CD8-positive, alpha-beta memory T cell (primary cell): ENCODE results near the gene CLTRN. TPM values are rescaled to one million over a fixed set of nuclear protein-coding genes. Genes with fewer than 3 reads are reported as not detected.
A peak's percentile ranks its signal among the peaks of the same experiment; 100 is the strongest.
"Not testable (repeated sequence)": the region's sequence is repeated elsewhere in the genome, so short reads cannot be mapped to it uniquely, and the experiment has no call there.

Source experiments
- CTCF ChIA-PET: fragments of 350-600 bp; sonication (Branson Sonifier 250); formaldehyde crosslinking; loops from one replicate; lab custom pipeline; 2021; ENCODE audit warnings: antibody characterized with exemption; lab: Charles Lee
- POLR2A ChIA-PET: fragments of 350-600 bp; sonication (Branson Sonifier 250); formaldehyde crosslinking; loops from one replicate; lab custom pipeline; 2021; ENCODE audit warnings: antibody characterized with exemption; lab: Charles Lee
- DNase-seq, 5 donors: peaks; one replicate each; pipeline versions ENCODE4 v3.0.0 to v3.0.0-alpha.2; 2020 to 2022; ENCODE audit warnings: mixed read lengths in 1 of 5
- H3K27ac ChIP-seq: one replicate; pipeline ENCODE4 v1.7.0; 2013; ENCODE audit warnings: low read depth, mild to moderate bottlenecking, low read length, moderate library complexity
- H3K27me3 ChIP-seq: 2 replicates; pipeline ENCODE4 v1.7.0; 2013; ENCODE audit warnings: low read length, mild to moderate bottlenecking; ENCODE audit not compliant: insufficient read depth, poor library complexity, severe bottlenecking
- H3K36me3 ChIP-seq: 2 replicates; pipeline ENCODE4 v1.7.0; 2013; ENCODE audit warnings: mild to moderate bottlenecking, low read length, moderate library complexity; ENCODE audit not compliant: insufficient read depth
- H3K4me1 ChIP-seq: 2 replicates; pipeline ENCODE4 v1.7.0; 2013; ENCODE audit warnings: mild to moderate bottlenecking, low read length, moderate library complexity; ENCODE audit not compliant: insufficient read depth
- H3K4me3 ChIP-seq: 2 replicates; pipeline ENCODE4 v1.7.0; 2013; ENCODE audit warnings: mild to moderate bottlenecking, low read length
- H3K9me3 ChIP-seq: 2 replicates; pipeline ENCODE4 v1.7.0; 2013; ENCODE audit warnings: mild to moderate bottlenecking, low read length
- H3K27ac Mint-ChIP-seq, 8 donors: one replicate each; pipeline ENCODE4 v1.8.0; 2020 to 2021; ENCODE audit warnings: mixed read lengths in 8 of 8, mild to moderate bottlenecking in 6 of 8, inconsistent platforms in 3 of 8, moderate library complexity in 3 of 8
- H3K27me3 Mint-ChIP-seq, 2 donors: one replicate each; pipeline ENCODE4 v1.8.0; 2020 to 2021; ENCODE audit warnings: mixed read lengths in 2 of 2, mild to moderate bottlenecking in 1 of 2, moderate library complexity in 1 of 2
- H3K36me3 Mint-ChIP-seq, 3 donors: one replicate each; pipeline ENCODE4 v1.8.0; 2020 to 2021; ENCODE audit warnings: mixed read lengths in 3 of 3, inconsistent platforms in 1 of 3, mild to moderate bottlenecking in 1 of 3
- H3K4me1 Mint-ChIP-seq, 3 donors: one replicate each; pipeline ENCODE4 v1.8.0; 2020 to 2021; ENCODE audit warnings: mixed read lengths in 3 of 3, inconsistent platforms in 1 of 3, mild to moderate bottlenecking in 1 of 3
- H3K4me3 Mint-ChIP-seq, 7 donors: one replicate each; pipeline ENCODE4 v1.8.0; 2020 to 2021; ENCODE audit warnings: mixed read lengths in 7 of 7, mild to moderate bottlenecking in 6 of 7, moderate library complexity in 4 of 7, inconsistent platforms in 2 of 7
- H3K9me3 Mint-ChIP-seq, 5 donors: one replicate each; pipeline ENCODE4 v1.8.0; 2020 to 2022; ENCODE audit warnings: mixed read lengths in 5 of 5, mild to moderate bottlenecking in 3 of 5, moderate library complexity in 2 of 5, inconsistent platforms in 1 of 5
- polyA plus RNA-seq: library from polyadenylated mRNA; unstranded; fragments of 300-500 nt; fragmentation: Illumina TruSeq; gene quantifications from one replicate; pipeline ENCODE4 v1.2.3, GENCODE V29; 2021
- total RNA-seq, 2 experiments: library from RNA; stranded (reverse); gene quantifications; one replicate each; pipeline ENCODE4 v1.2.3, GENCODE V29; 2021

The CLTRN gene
- total and polyA plus RNA-seq, 3 experiments from 2014 or later: 0.17 to 0.61 (median 0.42) TPM

DNA sequence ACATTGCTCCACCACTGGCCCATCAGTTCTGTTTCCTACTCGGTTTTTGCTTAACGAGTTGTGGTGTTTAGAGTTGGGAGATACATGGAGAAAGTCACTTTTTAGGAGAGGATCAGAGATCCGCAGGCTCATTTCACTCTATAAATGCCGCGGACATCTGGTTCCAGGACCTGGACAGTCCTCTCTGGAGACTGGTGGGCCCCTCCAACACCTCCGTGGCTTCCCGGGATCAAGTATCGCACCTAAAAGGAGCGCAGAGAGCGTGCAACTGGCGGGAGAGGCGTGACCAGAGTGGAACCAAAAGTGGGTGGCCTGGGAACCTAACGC lies 9.9 kb upstream of the CLTRN start:
- Mint-ChIP-seq H3K36me3 (peaks cover 0 to 5% (median 0%) of the 10 kb centered on the region in 3 donors), H3K27me3 (peaks cover 0 to 7% of the 10 kb centered on the region in 2 donors), H3K4me3 (no peak overlapping the region), H3K4me1 (peaks cover 0 to 12% (median 12%) of the 10 kb centered on the region in 3 donors), H3K9me3 (no peaks in the 10 kb centered on the region), H3K27ac (no peak overlapping the region)
- peaks cover 10% of the 10 kb centered on the region for H3K4me1 ChIP-seq
- ChIA-PET CTCF (interaction anchor here (0.6 to 1.2 kb wide), 3 partner anchors 11 to 180 kb away, joined by 3 to 4 read pairs (median 3); partner anchors contain the start of gene AP1S2), POLR2A (interaction anchor here (0.7 to 1.9 kb wide), 5 partner anchors 8 to 180 kb away, joined by 3 to 7 read pairs (median 5); partner anchors contain the start of genes AP1S2 and CA5B)
- peak overlapping the region; percentile 93 for H3K4me3 ChIP-seq
- H3K27me3 ChIP-seq: no peaks in the 10 kb centered on the region
- no peak for DNase-seq
- H3K27ac ChIP-seq: peak overlapping the region; percentile 99
- H3K36me3 ChIP-seq: no peaks in the 10 kb centered on the region
- no peaks in the 10 kb centered on the region for H3K9me3 ChIP-seq

DNA sequence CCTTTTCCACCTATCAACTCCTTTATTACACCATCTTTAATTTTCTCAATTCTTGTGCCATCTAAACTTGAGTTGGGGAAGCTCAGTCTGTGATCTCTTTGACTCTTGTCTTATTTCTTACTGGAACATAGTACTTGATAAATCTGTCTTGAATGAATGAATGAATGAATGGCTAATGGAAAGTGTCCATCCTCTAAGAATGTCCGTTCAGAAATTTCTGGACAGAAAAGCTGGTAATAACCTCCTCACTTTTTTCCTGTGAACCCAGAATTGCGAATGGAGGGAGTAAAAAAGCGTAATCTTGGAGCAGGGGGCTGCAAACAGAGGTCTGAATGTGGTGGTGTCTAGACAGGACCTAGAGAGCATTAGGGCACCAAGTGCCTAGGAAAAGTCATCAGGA lies 9.4 kb upstream of the CLTRN start:
- Histone ChIP-seq H3K36me3 (no peaks in the 10 kb centered on the region), H3K27me3 (no peaks in the 10 kb centered on the region), H3K4me1 (peaks cover 10% of the 10 kb centered on the region), H3K27ac (peak overlapping the region; percentile 99), H3K9me3 (no peaks in the 10 kb centered on the region), H3K4me3 (no peak overlapping the region)
- no peak for DNase-seq
- Mint-ChIP-seq H3K36me3 (peaks cover 0 to 2% (median 0%) of the 10 kb centered on the region in 3 donors), H3K4me3 (no peak overlapping the region), H3K4me1 (peaks cover 0 to 12% (median 12%) of the 10 kb centered on the region in 3 donors), H3K27me3 (peaks cover 0 to 10% of the 10 kb centered on the region in 2 donors), H3K27ac (peak overlapping the region in 2 of 8 donors; percentile 49 to 80), H3K9me3 (no peaks in the 10 kb centered on the region)
- ChIA-PET CTCF (interaction anchor here (1.1 to 1.2 kb wide), 2 partner anchors 11 to 181 kb away, joined by 3 to 4 read pairs; partner anchors contain the start of gene AP1S2), POLR2A (interaction anchor here (1.9 kb wide), 1 partner anchor 117 kb away, joined by 4 read pairs; no protein-coding TSS in a partner anchor)

- POLR2A ChIA-PET: no interaction called here
Measured at GRCh38 chrX:15672881-15673280, 8.3 kb upstream of the CLTRN start.

GRCh38 chrX:15663439-15663838 lies 1.2 kb downstream of the CLTRN start:
- H3K36me3 ChIP-seq: no peaks in the 10 kb centered on the region
- H3K27ac Mint-ChIP-seq: no peak overlapping the region
- no peaks in the 10 kb centered on the region for H3K9me3 Mint-ChIP-seq
- H3K27ac ChIP-seq: no peak overlapping the region
- H3K4me3 ChIP-seq: no peak overlapping the region
- CTCF ChIA-PET: interaction anchor here (0.9 kb wide), 1 partner anchor 11 kb away, joined by 3 read pairs; no protein-coding TSS in a partner anchor
- POLR2A ChIA-PET: no interaction called here
- no peak overlapping the region for H3K4me3 Mint-ChIP-seq
- no peaks in the 10 kb centered on the region for H3K4me1 ChIP-seq
- no peak for DNase-seq
- H3K27me3 Mint-ChIP-seq: peaks cover 35 to 40% of the 10 kb centered on the region in 2 donors
- no peaks in the 10 kb centered on the region for H3K4me1 Mint-ChIP-seq
- H3K9me3 ChIP-seq: no peaks in the 10 kb centered on the region
- H3K36me3 Mint-ChIP-seq: no peaks in the 10 kb centered on the region
- H3K27me3 ChIP-seq: no peaks in the 10 kb centered on the region

More at GRCh38 chrX:15672881-15673280, 8.3 kb upstream of the CLTRN start:
- no peaks in the 10 kb centered on the region for H3K9me3 Mint-ChIP-seq
- no peaks in the 10 kb centered on the region for H3K36me3 Mint-ChIP-seq
- H3K4me3 Mint-ChIP-seq: no peak overlapping the region
- H3K9me3 ChIP-seq: no peaks in the 10 kb centered on the region
- H3K4me1 Mint-ChIP-seq: peaks cover 0 to 8% (median 7%) of the 10 kb centered on the region in 3 donors
- H3K4me1 ChIP-seq: peaks cover 10% of the 10 kb centered on the region
- CTCF ChIA-PET: no interaction called here
- no peak overlapping the region for H3K27ac Mint-ChIP-seq
- no peaks in the 10 kb centered on the region for H3K36me3 ChIP-seq
- H3K27ac ChIP-seq: no peak overlapping the region
- no peak for DNase-seq
- no peaks in the 10 kb centered on the region for H3K27me3 ChIP-seq
- H3K27me3 Mint-ChIP-seq: peaks cover 0 to 10% of the 10 kb centered on the region in 2 donors
- no peak overlapping the region for H3K4me3 ChIP-seq

DNA sequence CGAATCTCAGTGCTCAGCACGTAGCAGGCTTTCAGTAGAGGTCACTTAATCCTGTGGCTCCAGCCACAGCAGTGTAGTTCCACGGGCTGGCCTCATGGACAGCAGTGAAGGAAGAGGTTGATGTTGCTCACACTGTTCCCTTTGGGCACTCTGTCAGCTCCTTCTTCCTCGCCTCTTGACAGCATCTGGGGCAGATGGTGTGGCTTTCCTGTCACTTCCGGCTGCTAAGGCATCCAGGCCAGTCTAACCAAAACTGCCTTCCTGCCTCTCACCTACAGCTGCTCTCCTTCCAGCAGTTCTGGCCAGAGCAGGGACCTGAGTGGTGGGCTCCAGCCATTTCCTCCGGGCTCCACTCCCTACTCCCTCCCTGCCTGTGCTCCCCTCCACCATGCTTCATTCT lies 9.8 kb downstream of the CLTRN start:
- H3K36me3 ChIP-seq, H3K9me3 ChIP-seq, H3K27me3 ChIP-seq, H3K4me1 ChIP-seq, H3K4me3 Mint-ChIP-seq, H3K36me3 Mint-ChIP-seq, CTCF ChIA-PET, POLR2A ChIA-PET, DNase-seq, H3K27ac ChIP-seq, H3K4me1 Mint-ChIP-seq, H3K9me3 Mint-ChIP-seq, H3K4me3 ChIP-seq: not testable (repeated sequence)
- H3K27ac Mint-ChIP-seq: peak overlapping the region in 4 of 8 donors; percentile 7 to 39 (median 27)
- H3K27me3 Mint-ChIP-seq: peaks cover 4 to 13% of the 10 kb centered on the region in 2 donors

GRCh38 chrX:15653961-15654360 lies 10.6 kb downstream of the CLTRN start:
- H3K4me3 Mint-ChIP-seq: no peak overlapping the region
- no peaks in the 10 kb centered on the region for H3K9me3 Mint-ChIP-seq
- peaks cover 4 to 16% of the 10 kb centered on the region in 2 donors for H3K27me3 Mint-ChIP-seq
- CTCF ChIA-PET: no interaction called here
- no peaks in the 10 kb centered on the region for H3K4me1 ChIP-seq
- no peaks in the 10 kb centered on the region for H3K27me3 ChIP-seq
- H3K36me3 Mint-ChIP-seq: no peaks in the 10 kb centered on the region
- POLR2A ChIA-PET: no interaction called here
- H3K9me3 ChIP-seq: no peaks in the 10 kb centered on the region
- no peak overlapping the region for H3K4me3 ChIP-seq
- no peak for DNase-seq
- no peak overlapping the region for H3K27ac ChIP-seq
- no peak overlapping the region for H3K27ac Mint-ChIP-seq
- H3K4me1 Mint-ChIP-seq: peaks cover 0 to 6% (median 0%) of the 10 kb centered on the region in 3 donors
- no peaks in the 10 kb centered on the region for H3K36me3 ChIP-seq

DNA sequence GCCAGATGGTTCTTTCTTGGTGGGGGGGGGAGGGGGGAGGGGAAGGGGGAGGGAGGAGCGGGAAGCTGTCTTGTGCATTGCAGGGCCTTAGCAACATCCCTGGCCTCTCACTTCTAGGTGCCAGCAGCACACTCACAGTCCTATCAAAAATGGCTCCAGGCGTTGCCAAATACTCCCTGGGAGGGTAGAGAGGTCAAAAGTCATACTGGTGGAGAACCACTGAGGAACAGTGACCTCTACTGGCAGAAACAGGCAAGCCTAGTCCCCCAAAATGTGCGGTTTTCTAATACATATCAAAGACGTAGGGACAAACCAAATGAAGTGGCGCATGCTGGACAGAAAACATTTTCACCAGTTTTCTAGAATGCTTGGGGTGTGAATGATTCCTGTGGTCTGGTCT lies 17.1 kb downstream of the CLTRN start:
- H3K4me3 Mint-ChIP-seq, H3K36me3 ChIP-seq, H3K27me3 ChIP-seq, H3K36me3 Mint-ChIP-seq, H3K9me3 ChIP-seq, H3K4me3 ChIP-seq, DNase-seq, CTCF ChIA-PET, H3K27ac ChIP-seq, H3K27ac Mint-ChIP-seq, H3K9me3 Mint-ChIP-seq, H3K4me1 ChIP-seq, POLR2A ChIA-PET: not testable (repeated sequence)
- Mint-ChIP-seq H3K27me3 (peaks cover 13 to 20% of the 10 kb centered on the region in 2 donors), H3K4me1 (peaks cover 7 to 12% (median 10%) of the 10 kb centered on the region in 3 donors)

DNA sequence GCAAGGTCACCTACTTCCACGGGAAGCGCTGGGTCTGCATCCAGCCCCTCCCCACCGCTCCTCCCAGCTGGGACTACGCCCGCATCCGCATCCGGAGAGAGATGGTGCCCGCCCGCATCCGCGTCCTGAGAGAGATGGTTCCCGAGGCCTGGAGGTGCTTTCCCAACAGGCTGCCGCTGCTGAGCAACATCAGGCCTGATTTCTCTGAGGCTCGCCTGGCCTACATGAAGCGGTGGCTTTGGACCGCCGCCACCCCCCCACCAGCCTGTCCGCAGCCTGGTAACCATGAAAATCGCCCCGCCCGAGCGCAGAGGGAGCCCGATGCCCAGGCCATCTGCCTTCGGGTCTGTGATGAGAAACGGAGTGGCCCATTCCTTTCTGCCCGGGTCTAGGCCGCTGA lies 18.1 kb downstream of the CLTRN start:
- Mint-ChIP-seq H3K4me3 (no peak overlapping the region), H3K27ac (no peak overlapping the region), H3K4me1 (peaks cover 7 to 12% (median 10%) of the 10 kb centered on the region in 3 donors), H3K27me3 (peaks cover 13 to 20% of the 10 kb centered on the region in 2 donors), H3K9me3 (no peaks in the 10 kb centered on the region), H3K36me3 (no peaks in the 10 kb centered on the region)
- DNase-seq: peak in 1 of 5 donors; percentile 18
- ChIA-PET CTCF (no interaction called here), POLR2A (no interaction called here)
- H3K4me1 ChIP-seq: no peaks in the 10 kb centered on the region
- no peak overlapping the region for H3K4me3 ChIP-seq
- no peaks in the 10 kb centered on the region for H3K27me3 ChIP-seq
- no peaks in the 10 kb centered on the region for H3K36me3 ChIP-seq
- no peaks in the 10 kb centered on the region for H3K9me3 ChIP-seq
- no peak overlapping the region for H3K27ac ChIP-seq
